Natural killer cell treated with Interleukin-12 subunit alpha and Interleukin-12 subunit beta and Interleukin-15 and Interleukin-18, amount 100 ng/mL, for 72 hours (primary cell): ENCODE data around the gene DNASE1L1. TPM values are rescaled to one million over a fixed set of nuclear protein-coding genes. Genes with fewer than 3 reads are reported as not detected.

Experiments
- ATAC-seq, 2 donors: fragments of 150-1000 bp; cut with Tn5 transposase in 1 of 2; sonication (Bioruptor Pico), chemical (Tn5 transposase) in 1 of 2; 2 replicates each; pipeline ENCODE4 v1.10.0; 2021
- DNase-seq: peaks from one replicate; pipeline ENCODE4 v3.0.0; 2022; ENCODE audit warnings: low spot score
- H3K27ac Mint-ChIP-seq, 2 donors: 1 replicate in 1 of 2; 2 replicates in 1 of 2; pipeline ENCODE4 v1.8.0; 2022; ENCODE audit warnings: mixed read lengths in 2 of 2, mild to moderate bottlenecking in 1 of 2, moderate library complexity in 1 of 2
- H3K27me3 Mint-ChIP-seq, 2 donors: 1 replicate in 1 of 2; 2 replicates in 1 of 2; pipeline ENCODE4 v1.8.0; 2022; ENCODE audit warnings: mixed read lengths in 2 of 2
- H3K36me3 Mint-ChIP-seq: one replicate; pipeline ENCODE4 v1.8.0; 2022; ENCODE audit warnings: mixed read lengths
- H3K4me1 Mint-ChIP-seq, 2 donors: 1 replicate in 1 of 2; 2 replicates in 1 of 2; pipeline ENCODE4 v1.8.0; 2022; ENCODE audit warnings: low read depth in 2 of 2, mixed read lengths in 2 of 2, mild to moderate bottlenecking in 1 of 2
- H3K4me3 Mint-ChIP-seq: one replicate; pipeline ENCODE4 v1.8.0; 2022; ENCODE audit warnings: mixed read lengths
- H3K9me3 Mint-ChIP-seq: 2 replicates; pipeline ENCODE4 v1.8.0; 2022; ENCODE audit warnings: mixed read lengths
- total RNA-seq, 2 donors: library from RNA; stranded (reverse); gene quantifications; one replicate each; pipeline ENCODE4 v1.2.3, GENCODE V29; 2022

Gene DNASE1L1
- total RNA-seq, 2 donors from 2014 or later = 12.4 to 14.6 TPM

GRCh38 chrX:154378799-154379568, 30.1 kb downstream of the DNASE1L1 start, which contains the start of gene EMD:
Gene EMD, plus strand, starts transcription at chrX:154379295. Its CDS starts 190 bp downstream, at chrX:154379485.
- Mint-ChIP-seq H3K27me3 (no peaks in the 10 kb centered on the region), H3K9me3 (no peaks in the 10 kb centered on the region), H3K4me3 (peak within 1 kb of the TSS; percentile 83), H3K36me3 (no peaks in the 10 kb centered on the region), H3K27ac (peak within 1 kb of the TSS; percentile 79 to 86), H3K4me1 (peaks cover 5 to 23% of the 10 kb centered on the region in 2 donors)
- peak; percentile 98 for DNase-seq
- ATAC-seq = peak; percentile 91 to 92

DNA sequence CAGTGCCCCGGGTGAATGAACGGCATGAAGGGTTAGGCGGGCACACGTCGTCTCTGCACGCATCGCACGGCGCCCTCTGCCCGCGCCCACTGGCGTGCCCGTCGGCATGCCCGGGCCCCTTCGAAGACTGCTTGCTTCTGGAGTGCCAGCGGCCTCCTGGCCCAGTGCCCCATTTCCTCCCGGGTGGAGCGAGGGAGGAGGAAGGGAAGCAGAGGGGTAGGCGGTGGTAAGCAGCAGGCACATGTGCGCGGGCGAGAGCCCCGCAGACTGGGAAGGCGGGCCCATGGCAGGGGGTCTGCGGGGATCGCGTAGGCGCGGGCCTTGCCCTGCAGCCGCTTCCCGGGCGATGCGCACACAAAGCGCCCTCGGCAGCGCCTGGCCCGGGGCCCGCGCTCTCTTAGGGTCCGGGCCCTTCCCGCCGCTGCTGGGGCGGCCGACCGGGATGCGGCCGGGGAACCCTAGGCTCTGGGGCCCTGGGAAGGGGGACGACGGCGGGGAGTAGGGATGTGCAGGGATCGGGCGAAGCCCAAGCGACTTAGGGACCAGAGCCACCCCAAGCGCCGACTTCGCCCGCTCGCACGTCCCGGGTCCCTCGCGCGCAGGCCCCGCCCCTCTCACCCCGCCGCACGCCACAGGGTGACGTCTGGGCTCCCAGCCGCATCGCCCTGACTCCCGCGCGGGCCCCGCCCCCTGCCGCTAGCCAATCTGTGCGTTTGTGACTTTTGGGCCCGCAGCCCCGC, 30.8 kb downstream of the DNASE1L1 start:
- DNase-seq (no peak), ATAC-seq (peak in 1 of 2 donors; percentile 0)
- peak overlapping the region in 1 of 2 donors; percentile 79 for H3K27ac Mint-ChIP-seq
- no peaks in the 10 kb centered on the region for H3K36me3 Mint-ChIP-seq
- H3K9me3 Mint-ChIP-seq = no peaks in the 10 kb centered on the region
- peak overlapping the region; percentile 83 for H3K4me3 Mint-ChIP-seq
- no peaks in the 10 kb centered on the region for H3K27me3 Mint-ChIP-seq
- H3K4me1 Mint-ChIP-seq = peaks cover 5 to 19% of the 10 kb centered on the region in 2 donors

GRCh38 chrX:154376774-154377173, 32.3 kb downstream of the DNASE1L1 start:
- peak overlapping the region; percentile 45 to 58 for H3K27ac Mint-ChIP-seq
- H3K4me3 Mint-ChIP-seq = no peak overlapping the region
- no peaks in the 10 kb centered on the region for H3K36me3 Mint-ChIP-seq
- peaks cover 10 to 23% of the 10 kb centered on the region in 2 donors for H3K4me1 Mint-ChIP-seq
- DNase-seq = no peak
- H3K9me3 Mint-ChIP-seq = no peaks in the 10 kb centered on the region
- ATAC-seq = no peak
- H3K27me3 Mint-ChIP-seq = no peaks in the 10 kb centered on the region

- no peak overlapping the region for H3K27ac Mint-ChIP-seq
- no peak overlapping the region for H3K4me3 Mint-ChIP-seq
- ATAC-seq = no peak
- H3K9me3 Mint-ChIP-seq = no peaks in the 10 kb centered on the region
- peaks cover 5 to 18% of the 10 kb centered on the region in 2 donors for H3K4me1 Mint-ChIP-seq
- DNase-seq = no peak
- H3K27me3 Mint-ChIP-seq = no peaks in the 10 kb centered on the region
- H3K36me3 Mint-ChIP-seq = no peaks in the 10 kb centered on the region
These were observed 33.9 kb downstream of the DNASE1L1 start for GRCh38 chrX:154375156-154375504.

- H3K36me3 Mint-ChIP-seq = no peaks in the 10 kb centered on the region
- no peak within 1 kb of the TSS for H3K27ac Mint-ChIP-seq
- H3K4me1 Mint-ChIP-seq = peaks cover 5 to 20% of the 10 kb centered on the region in 2 donors
- peak within 1 kb of the TSS; percentile 80 for H3K4me3 Mint-ChIP-seq
- DNase-seq (no peak), ATAC-seq (no peak)
- no peaks in the 10 kb centered on the region for H3K9me3 Mint-ChIP-seq
- H3K27me3 Mint-ChIP-seq = no peaks in the 10 kb centered on the region
These were observed 34.5 kb downstream of the DNASE1L1 start, which contains the start of gene FLNA for GRCh38 chrX:154374313-154375155. Gene FLNA, minus strand, starts transcription at chrX:154374634. Its CDS starts 3,389 bp downstream, at chrX:154371245.

GRCh38 chrX:154373340-154374306, 35.4 kb downstream of the DNASE1L1 start:
- Mint-ChIP-seq H3K27ac (no peak overlapping the region), H3K27me3 (no peaks in the 10 kb centered on the region), H3K9me3 (no peaks in the 10 kb centered on the region), H3K36me3 (no peaks in the 10 kb centered on the region), H3K4me1 (peaks cover 5 to 20% of the 10 kb centered on the region in 2 donors), H3K4me3 (peak overlapping the region; percentile 80)
- ATAC-seq (no peak), DNase-seq (no peak)

DNA sequence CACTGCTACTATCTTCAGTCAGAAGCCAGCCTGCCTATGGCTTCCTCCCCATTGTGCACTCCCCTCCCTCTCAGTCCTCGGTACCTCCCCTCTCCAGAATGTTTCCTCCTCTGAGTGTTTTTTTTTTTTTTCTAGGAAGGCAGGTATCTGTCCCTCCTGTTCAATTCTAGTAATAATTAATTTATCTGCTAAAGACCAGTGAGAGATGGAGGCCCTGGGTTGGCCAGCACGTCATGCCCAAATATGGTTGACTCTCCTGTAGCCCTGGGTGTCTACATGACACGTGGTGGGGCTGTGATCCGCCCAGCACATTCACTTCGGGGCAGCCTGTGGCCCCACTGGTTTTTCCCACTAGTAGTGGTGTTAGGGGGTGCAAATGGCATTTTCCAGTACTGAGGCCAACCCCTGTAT, 36.4 kb downstream of the DNASE1L1 start:
- Mint-ChIP-seq H3K4me3 (peak overlapping the region; percentile 80), H3K36me3 (no peaks in the 10 kb centered on the region), H3K9me3 (no peaks in the 10 kb centered on the region), H3K27ac (peak overlapping the region; percentile 51 to 88), H3K27me3 (no peaks in the 10 kb centered on the region), H3K4me1 (peaks cover 12 to 26% of the 10 kb centered on the region in 2 donors)
- ATAC-seq (peak in 1 of 2 donors; percentile 18), DNase-seq (no peak)

- H3K27ac Mint-ChIP-seq = peak overlapping the region in 1 of 2 donors; percentile 88
- peaks cover 12 to 27% of the 10 kb centered on the region in 2 donors for H3K4me1 Mint-ChIP-seq
- no peaks in the 10 kb centered on the region for H3K27me3 Mint-ChIP-seq
- DNase-seq (no peak), ATAC-seq (no peak)
- H3K9me3 Mint-ChIP-seq = no peaks in the 10 kb centered on the region
- H3K36me3 Mint-ChIP-seq = no peaks in the 10 kb centered on the region
- H3K4me3 Mint-ChIP-seq = peak overlapping the region; percentile 80
These were observed 37.2 kb downstream of the DNASE1L1 start for GRCh38 chrX:154371789-154372300.

DNA sequence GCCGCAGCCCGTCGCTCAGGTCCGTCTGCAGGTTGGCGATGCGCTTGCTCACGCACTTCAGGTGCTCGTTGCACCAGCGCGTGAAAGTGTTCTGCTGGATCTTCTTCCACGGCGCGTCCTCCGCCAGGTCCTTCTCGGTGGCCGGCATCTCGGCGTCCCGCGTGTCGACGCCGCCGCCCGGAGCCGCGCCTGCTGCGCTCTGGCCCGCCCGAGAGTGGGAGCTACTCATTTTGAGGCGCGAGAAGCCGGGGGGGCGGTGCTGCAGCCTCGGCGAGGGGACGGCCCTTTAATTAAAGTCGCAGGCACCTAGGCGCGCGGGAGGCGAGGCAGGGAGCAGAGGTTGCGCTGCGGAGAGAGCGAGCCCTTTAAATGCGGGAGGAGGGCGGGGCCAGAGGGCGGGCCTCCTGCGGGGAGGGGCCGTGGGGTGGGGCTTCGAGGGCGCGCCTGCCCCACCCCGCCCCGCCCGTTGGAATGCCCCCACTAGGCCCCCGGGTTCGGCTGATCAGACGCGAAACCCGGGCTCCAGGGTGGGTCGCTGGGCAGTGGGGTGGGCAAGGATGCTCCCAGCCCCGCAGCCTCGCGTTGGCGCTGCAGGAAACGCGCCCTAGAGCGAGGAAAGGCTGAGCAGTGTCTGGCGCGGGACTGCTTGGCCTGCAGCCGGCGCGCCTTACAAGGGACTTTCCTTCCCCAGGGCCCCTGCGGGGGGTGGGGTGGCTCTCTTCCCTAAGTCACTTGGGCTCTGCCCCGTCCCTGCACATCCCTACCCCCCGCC, 37.9 kb downstream of the DNASE1L1 start:
- Mint-ChIP-seq H3K4me1 (peaks cover 12 to 31% of the 10 kb centered on the region in 2 donors), H3K27me3 (no peaks in the 10 kb centered on the region)

DNA sequence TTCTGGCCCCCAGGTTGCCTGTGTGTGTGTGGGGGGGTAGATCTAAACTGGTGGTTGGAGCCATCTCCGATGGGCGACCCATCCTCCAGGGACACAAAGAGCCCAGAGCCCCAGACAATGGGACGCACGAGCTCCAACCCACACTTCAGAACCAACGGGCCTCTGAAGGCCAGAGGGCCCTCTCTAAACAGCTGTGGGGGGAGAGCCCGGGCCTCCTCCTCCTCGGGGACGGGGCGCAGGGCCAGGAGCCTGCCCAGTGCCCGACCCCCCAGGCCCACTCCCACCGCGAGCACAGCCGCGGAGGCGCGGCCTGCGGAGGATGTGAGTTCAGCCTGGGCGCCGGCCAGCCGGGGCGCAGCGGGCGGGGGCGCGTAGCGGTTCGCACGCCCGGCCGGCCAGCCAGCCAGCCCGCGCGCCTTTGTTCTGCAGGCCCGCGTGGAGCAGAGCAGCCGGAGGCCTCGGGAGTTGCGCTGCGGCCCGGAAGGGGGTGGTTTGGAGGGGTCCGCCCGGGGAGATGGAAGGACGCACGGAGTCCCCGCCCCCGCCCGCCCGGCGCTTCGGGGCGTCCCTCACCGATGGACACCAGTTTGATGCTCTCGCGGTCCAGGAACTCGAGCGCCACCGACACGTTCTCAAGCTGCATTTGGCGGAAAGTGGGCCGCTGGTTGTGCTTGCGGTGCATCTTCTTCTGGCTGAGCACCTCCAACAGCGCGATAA, 38.6 kb downstream of the DNASE1L1 start:
- no peaks in the 10 kb centered on the region for H3K9me3 Mint-ChIP-seq
- peak overlapping the region; percentile 87 for H3K4me3 Mint-ChIP-seq
- H3K27me3 Mint-ChIP-seq = no peaks in the 10 kb centered on the region
- ATAC-seq = no peak
- no peaks in the 10 kb centered on the region for H3K36me3 Mint-ChIP-seq
- peak overlapping the region; percentile 85 to 86 for H3K27ac Mint-ChIP-seq
- DNase-seq = no peak
- peaks cover 12 to 35% of the 10 kb centered on the region in 2 donors for H3K4me1 Mint-ChIP-seq

More for the DNA sequence above, 37.9 kb downstream of the DNASE1L1 start:
- no peaks in the 10 kb centered on the region for H3K9me3 Mint-ChIP-seq
- H3K27ac Mint-ChIP-seq = no peak overlapping the region
- ATAC-seq = peak; percentile 78 to 80
- no peaks in the 10 kb centered on the region for H3K36me3 Mint-ChIP-seq
- peak overlapping the region; percentile 87 for H3K4me3 Mint-ChIP-seq
- DNase-seq = peak; percentile 95
